ACC112 (cell line): ENCODE measurements around the gene SH3PXD2A.

ENCODE experiments used
- H2AFZ ChIP-seq: fragments of 200-600 bp; sonication (generic); one replicate; pipeline ENCODE4 v1.6.0; 2017; ENCODE audit warnings: antibody characterized with exemption, low read length; ENCODE audit not compliant: unreplicated experiment
- H3K27ac ChIP-seq: fragments of 200-600 bp; sonication (generic); 2 replicates; pipeline ENCODE4 v1.5.1; 2014; ENCODE audit warnings: low read depth, mild to moderate bottlenecking, antibody characterized with exemption, low read length, moderate library complexity
- H3K27me3 ChIP-seq: fragments of 200-600 bp; sonication (generic); 2 replicates; pipeline ENCODE4 v1.6.1; 2014; ENCODE audit warnings: mild to moderate bottlenecking, antibody characterized with exemption, low read length, moderate library complexity, mixed read lengths; ENCODE audit not compliant: insufficient read depth
- H3K36me3 ChIP-seq: fragments of 200-600 bp; sonication (generic); 2 replicates; pipeline ENCODE4 v1.6.1; 2016; ENCODE audit warnings: mild to moderate bottlenecking, antibody characterized with exemption, low read length, moderate library complexity, mixed read lengths; ENCODE audit not compliant: insufficient read depth
- H3K4me1 ChIP-seq: fragments of 200-600 bp; sonication (generic); one replicate; pipeline ENCODE4 v1.6.1; 2016; ENCODE audit warnings: low read length, mixed read lengths; ENCODE audit not compliant: insufficient read depth, unreplicated experiment, control insufficient read depth
- H3K4me3 ChIP-seq: fragments of 200-600 bp; sonication (generic); 2 replicates; pipeline ENCODE4 v1.5.1; 2014; ENCODE audit warnings: mild to moderate bottlenecking, low read depth, low read length
- H3K79me2 ChIP-seq: fragments of 200-600 bp; sonication (generic); one replicate; pipeline ENCODE4 v1.6.0; 2016; ENCODE audit warnings: low read length; ENCODE audit not compliant: control insufficient read depth, unreplicated experiment, insufficient read depth

The SH3PXD2A gene

DNA sequence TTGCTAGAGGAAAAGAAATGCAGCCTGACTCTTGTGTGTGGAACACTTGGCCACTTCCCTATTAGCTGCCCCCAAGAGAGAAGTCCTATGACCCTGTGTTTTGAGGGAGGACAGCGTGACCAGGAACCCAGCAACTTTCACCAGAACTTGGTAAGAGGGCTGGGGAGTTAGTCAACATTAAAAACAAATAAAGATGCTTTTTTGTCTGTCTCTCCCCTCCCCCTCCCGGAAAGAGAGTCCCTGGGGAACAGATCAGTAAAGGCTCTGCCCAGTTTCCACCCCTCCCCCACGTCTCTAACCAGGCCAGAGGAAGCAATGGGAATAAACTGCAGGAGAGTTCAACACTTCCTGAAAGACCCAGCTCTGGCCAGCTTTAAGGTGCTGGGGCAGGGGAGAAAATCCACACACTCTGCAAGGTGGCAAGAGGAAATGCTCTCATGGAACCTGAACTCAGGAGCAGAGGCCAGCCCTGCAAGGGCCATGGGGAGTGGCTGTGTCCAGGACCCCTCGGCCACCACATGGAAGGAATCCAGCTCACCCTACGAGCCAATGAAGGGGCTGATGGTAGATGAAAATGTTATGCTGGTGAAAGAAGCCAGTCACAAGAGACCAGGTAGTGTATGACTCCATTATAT lies 21.5 kb downstream of the SH3PXD2A start:
- H3K27me3 ChIP-seq = no peaks in the 10 kb centered on the region
- H3K4me1 ChIP-seq = peaks cover 9% of the 10 kb centered on the region
- no peak overlapping the region for H3K27ac ChIP-seq
- no peak overlapping the region for H3K4me3 ChIP-seq
- no peak overlapping the region for H2AFZ ChIP-seq
- no peaks in the 10 kb centered on the region for H3K79me2 ChIP-seq
- H3K36me3 ChIP-seq = no peaks in the 10 kb centered on the region

DNA sequence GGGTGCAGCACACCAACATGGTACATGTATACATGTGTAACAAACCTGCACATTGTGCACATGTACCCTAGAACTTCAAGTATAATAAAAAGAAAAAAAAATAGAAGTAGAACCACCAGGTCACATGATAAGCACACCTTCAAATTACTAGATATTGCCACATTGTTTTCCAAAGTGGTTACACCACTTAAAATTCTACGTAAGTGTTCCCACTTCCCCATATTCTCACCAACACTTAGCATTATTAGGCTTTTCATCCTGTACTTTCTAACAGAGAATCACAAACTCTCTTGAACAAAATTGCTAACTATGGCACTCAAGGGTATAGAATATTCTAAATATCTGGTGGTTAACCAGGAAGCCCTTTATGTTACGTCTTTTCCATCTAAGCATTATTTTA lies 22.6 kb downstream of the SH3PXD2A start:
- Histone ChIP-seq H3K4me1 (peaks cover 9% of the 10 kb centered on the region), H2AFZ (no peak overlapping the region), H3K27ac (no peak overlapping the region), H3K27me3 (no peaks in the 10 kb centered on the region), H3K36me3 (no peaks in the 10 kb centered on the region), H3K4me3 (no peak overlapping the region), H3K79me2 (no peaks in the 10 kb centered on the region)

DNA sequence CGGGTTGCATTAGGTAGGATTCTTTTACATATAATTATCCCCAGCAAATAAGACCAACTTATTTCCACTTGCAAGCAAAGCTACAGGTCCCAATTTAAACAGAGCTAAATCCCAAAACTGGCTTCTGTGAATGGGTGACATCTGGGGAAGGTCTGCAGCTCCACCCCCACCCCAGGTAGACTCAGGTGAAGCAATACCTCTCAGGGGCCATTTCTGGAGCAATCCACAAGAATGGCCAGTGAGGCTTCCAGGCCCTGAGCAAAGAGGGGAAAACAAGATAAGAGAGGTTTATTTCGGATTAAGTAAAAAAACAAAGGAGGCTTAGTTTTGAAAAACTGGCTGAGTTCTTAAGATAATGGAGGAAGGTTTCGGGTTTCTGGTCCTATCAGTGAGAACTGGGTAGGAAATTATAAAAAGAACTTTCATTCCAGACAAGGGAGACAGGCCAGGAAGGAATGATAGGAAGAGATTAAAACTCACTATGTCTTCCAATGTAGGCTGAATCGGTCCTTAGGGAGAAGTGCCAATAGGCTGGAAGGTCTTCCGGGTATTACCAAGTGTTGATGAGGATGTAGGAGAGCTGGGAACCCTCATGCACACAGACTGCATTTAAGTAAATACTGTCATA lies 25.4 kb downstream of the SH3PXD2A start:
- Histone ChIP-seq H3K79me2 (no peaks in the 10 kb centered on the region), H3K36me3 (no peaks in the 10 kb centered on the region), H2AFZ (no peak overlapping the region), H3K27me3 (no peaks in the 10 kb centered on the region), H3K4me1 (peaks cover 9% of the 10 kb centered on the region), H3K4me3 (no peak overlapping the region), H3K27ac (no peak overlapping the region)

DNA sequence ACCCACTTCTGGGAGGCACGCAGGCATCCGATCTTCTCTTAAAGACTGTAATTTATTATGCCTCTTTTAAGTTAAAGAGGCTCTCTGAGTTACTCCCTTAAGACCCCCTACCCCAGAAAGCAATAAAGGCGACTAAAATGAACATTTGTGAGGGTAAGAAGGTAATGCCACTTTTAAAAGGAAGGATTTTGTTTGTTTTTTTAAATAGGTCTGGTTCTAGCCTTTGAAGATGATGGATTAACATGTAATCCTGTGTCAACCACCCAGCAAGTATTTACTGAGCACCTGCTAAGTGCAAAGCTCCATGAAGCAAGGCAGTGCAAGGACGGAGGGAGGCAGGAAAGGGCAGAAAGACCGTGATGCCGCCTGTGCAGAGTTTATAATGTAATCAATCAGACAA lies 26.1 kb downstream of the SH3PXD2A start:
- no peak overlapping the region for H2AFZ ChIP-seq
- peaks cover 9% of the 10 kb centered on the region for H3K4me1 ChIP-seq
- H3K4me3 ChIP-seq = no peak overlapping the region
- 0 out of 2 replicates have a peak, but pooled peaks cover 2% of the 10 kb centered on the region for H3K27me3 ChIP-seq
- H3K27ac ChIP-seq = no peak overlapping the region
- no peaks in the 10 kb centered on the region for H3K36me3 ChIP-seq
- no peaks in the 10 kb centered on the region for H3K79me2 ChIP-seq

DNA sequence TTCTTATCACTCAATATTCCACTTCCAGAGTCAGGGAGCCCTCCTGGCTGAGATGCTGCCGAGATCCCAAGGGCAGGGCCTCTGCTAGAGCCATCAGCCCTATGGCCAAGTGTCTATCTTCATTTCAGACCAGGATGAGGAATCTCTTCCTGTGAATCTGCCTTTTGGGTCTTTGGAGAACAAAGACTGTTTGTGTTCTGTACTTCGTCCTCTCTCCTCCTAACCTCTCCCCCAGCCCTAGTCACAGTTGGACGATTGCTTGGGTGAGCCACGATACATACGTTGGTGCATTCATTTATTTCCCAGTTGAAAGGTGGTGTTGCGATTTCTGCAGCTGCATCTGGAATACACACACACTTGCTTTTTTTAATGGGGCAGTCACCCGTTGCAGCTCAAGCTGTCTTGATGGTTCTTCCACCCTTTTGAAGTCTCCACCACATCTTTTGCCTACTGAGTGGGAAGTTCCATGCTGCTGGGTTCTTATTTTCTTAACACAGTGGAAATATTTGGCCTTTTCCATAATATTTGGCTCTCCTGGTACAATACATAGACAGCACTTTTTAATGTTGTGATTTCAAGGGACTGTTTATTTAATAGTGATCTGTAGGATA lies 26.7 kb downstream of the SH3PXD2A start:
- Histone ChIP-seq H3K27ac (no peak overlapping the region), H2AFZ (no peak overlapping the region), H3K4me1 (peaks cover 3% of the 10 kb centered on the region), H3K79me2 (no peaks in the 10 kb centered on the region), H3K36me3 (no peaks in the 10 kb centered on the region), H3K27me3 (0 out of 2 replicates have a peak, but pooled peaks cover 2% of the 10 kb centered on the region), H3K4me3 (no peak overlapping the region)

DNA sequence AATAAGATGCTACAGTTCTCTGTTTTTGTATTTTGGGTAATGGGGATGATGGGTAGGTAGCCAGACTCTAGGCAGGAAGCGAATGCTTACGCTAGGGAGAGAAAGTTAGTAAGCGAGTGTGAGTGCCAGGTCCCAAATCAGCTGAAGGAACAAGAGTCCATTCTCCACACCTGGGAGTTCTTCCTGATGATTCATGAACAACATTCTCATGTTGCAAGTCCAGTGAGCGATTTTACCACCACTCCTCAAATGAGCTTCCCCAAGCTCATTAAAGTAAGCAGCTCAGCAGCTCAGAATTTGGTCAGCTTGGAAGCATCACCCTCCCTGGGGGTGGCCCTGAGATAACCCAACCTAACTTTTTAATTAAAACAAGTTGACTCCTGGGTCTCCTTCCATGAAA lies 27.3 kb downstream of the SH3PXD2A start:
- H3K36me3 ChIP-seq = no peaks in the 10 kb centered on the region

DNA sequence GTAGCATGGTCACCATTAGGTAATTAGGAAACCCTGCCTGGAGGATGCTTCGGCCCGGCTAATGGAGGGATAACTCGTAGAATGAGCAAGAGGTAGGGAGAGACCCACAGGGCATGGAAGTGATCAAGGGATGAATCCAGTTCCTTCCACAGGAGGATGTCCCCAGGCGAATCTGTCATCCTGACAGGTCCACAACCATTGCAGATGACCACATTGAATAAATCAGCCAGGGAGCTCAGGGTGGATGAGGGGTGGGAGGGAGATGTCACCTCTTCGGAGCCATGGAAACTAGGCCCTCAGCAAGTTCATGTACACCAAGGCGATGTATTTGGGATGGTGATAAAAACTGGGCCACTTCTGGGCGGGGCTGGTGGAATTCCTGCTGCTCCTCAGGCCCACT lies 28.5 kb downstream of the SH3PXD2A start:
- no peaks in the 10 kb centered on the region for H3K4me1 ChIP-seq
- H3K79me2 ChIP-seq = no peaks in the 10 kb centered on the region
- no peak overlapping the region for H3K4me3 ChIP-seq
- no peak overlapping the region for H3K27ac ChIP-seq
- H3K27me3 ChIP-seq = 0 out of 2 replicates have a peak, but pooled peaks cover 2% of the 10 kb centered on the region
- no peak overlapping the region for H2AFZ ChIP-seq
- no peaks in the 10 kb centered on the region for H3K36me3 ChIP-seq

More for the DNA sequence above, 27.3 kb downstream of the SH3PXD2A start:
- no peak overlapping the region for H3K27ac ChIP-seq
- H3K79me2 ChIP-seq = no peaks in the 10 kb centered on the region
- no peaks in the 10 kb centered on the region for H3K4me1 ChIP-seq
- H3K27me3 ChIP-seq = 0 out of 2 replicates have a peak, but pooled peaks cover 2% of the 10 kb centered on the region
- no peak overlapping the region for H3K4me3 ChIP-seq
- H2AFZ ChIP-seq = no peak overlapping the region

DNA sequence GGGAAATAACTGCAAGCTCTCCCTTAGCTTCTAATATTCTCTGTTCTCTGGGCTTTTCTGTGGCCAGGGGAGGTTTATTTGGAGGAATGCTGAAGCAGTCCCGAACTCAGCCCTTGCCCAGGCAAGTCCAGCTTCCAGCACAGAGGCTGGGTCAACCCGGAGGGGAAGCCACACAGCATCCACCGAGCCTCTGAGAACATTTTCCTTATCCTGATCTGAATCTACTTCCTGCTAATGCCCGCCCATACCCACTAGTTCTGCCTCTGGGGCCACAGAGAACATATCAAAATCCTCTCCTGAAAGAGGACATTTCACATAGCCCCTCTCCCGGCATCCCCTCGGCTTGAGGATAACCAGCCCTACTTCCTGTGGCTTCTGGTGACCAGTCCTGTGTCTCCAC lies 31.1 kb downstream of the SH3PXD2A start:
- Histone ChIP-seq H3K4me1 (no peaks in the 10 kb centered on the region), H3K4me3 (no peak overlapping the region), H3K79me2 (no peaks in the 10 kb centered on the region), H3K27me3 (peaks cover 3% of the 10 kb centered on the region), H3K36me3 (no peaks in the 10 kb centered on the region), H2AFZ (no peak overlapping the region), H3K27ac (no peak overlapping the region)

DNA sequence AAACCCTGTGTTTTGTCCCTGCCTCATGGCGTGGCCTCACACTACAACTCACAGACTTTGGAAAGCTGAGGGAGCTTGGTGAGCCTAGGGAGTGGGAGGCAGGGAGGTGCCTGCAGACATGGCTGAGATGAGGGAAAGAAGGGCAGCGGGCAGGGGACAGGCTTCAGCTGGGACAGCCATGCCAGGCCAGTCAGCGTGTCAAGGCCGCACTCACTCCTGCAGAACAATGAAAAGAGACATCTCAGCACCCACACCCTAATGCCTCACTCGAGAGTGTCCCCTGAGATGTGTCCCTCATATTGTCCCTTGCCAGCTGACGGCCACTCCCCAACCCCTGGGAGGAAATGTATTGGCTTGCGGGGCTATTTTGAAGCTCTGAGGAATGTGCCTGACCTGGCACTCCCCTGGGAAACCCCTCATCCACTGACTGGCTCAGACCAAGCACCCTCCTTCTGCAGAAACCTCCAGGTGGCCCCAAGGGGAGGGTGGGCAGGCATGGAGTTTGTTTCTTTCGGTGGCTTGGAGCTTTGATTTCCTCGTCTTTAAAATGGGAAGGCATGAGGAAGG lies 31.6 kb downstream of the SH3PXD2A start:
- Histone ChIP-seq H3K27me3 (peaks cover 8% of the 10 kb centered on the region), H3K4me3 (no peak overlapping the region), H3K27ac (no peak overlapping the region), H2AFZ (no peak overlapping the region), H3K79me2 (no peaks in the 10 kb centered on the region), H3K4me1 (no peaks in the 10 kb centered on the region), H3K36me3 (no peaks in the 10 kb centered on the region)

DNA sequence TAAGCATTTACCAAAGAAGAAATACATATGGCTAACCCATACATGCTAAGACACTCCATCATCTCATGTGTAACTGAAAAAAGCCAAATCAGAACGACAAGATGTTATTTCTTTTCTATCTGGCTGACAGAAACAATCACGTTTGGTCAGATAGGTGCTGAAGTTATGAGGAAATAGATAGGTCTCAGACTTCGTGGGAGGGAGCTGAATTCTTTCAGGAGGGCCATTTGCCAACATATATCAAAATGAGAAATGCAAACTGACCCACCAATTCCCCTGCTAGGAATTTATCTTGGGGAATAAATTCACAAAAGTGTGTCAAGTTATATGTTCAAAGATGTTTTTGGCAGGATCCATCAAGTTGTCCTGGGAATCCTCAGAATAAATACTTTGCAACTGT lies 32.6 kb downstream of the SH3PXD2A start:
- no peaks in the 10 kb centered on the region for H3K4me1 ChIP-seq
- H3K27me3 ChIP-seq = peaks cover 18% of the 10 kb centered on the region
- no peaks in the 10 kb centered on the region for H3K79me2 ChIP-seq
- no peak overlapping the region for H3K4me3 ChIP-seq
- no peaks in the 10 kb centered on the region for H3K36me3 ChIP-seq
- no peak overlapping the region for H3K27ac ChIP-seq
- no peak overlapping the region for H2AFZ ChIP-seq
